HUES64 (cell line): ENCODE measurements around the gene MS4A5.

Experiments
- H3K27ac ChIP-seq: 2 replicates; pipeline ENCODE4 v1.7.0; 2013; ENCODE audit warnings: low read depth, low read length, inconsistent platforms
- H3K27me3 ChIP-seq: 2 replicates; pipeline ENCODE4 v1.6.1; 2013; ENCODE audit warnings: mild to moderate bottlenecking, low read length; ENCODE audit not compliant: insufficient read depth
- H3K36me3 ChIP-seq: 2 replicates; pipeline ENCODE4 v1.6.1; 2013; ENCODE audit warnings: mild to moderate bottlenecking, low read length; ENCODE audit not compliant: insufficient read depth
- H3K4me1 ChIP-seq: 2 replicates; pipeline ENCODE4 v1.6.1; 2013; ENCODE audit warnings: mild to moderate bottlenecking, low read length, moderate library complexity; ENCODE audit not compliant: insufficient read depth
- H3K4me3 ChIP-seq: 2 replicates; pipeline ENCODE4 v1.5.1; 2013; ENCODE audit warnings: mild to moderate bottlenecking, low read length, moderate library complexity
- H3K9ac ChIP-seq: 2 replicates; pipeline ENCODE4 v1.6.1; 2013; ENCODE audit warnings: mild to moderate bottlenecking, low read depth, low read length
- H3K9me3 ChIP-seq: 2 replicates; pipeline ENCODE4 v1.6.1; 2013; ENCODE audit warnings: low read depth, low read length; ENCODE audit not compliant: insufficient read depth
- WGBS: fragments of 150-250, 120-280 bp; methylation state at CpG from one replicate; pipeline ENCODE4 v1.1.7; 2013; ENCODE audit warnings: missing lambda C conversion rate; 5-methylcytosine and 5-hydroxymethylcytosine counted together

The MS4A5 gene

GRCh38 chr11:60482361-60482760, 53.0 kb downstream of the MS4A5 start:
- no peaks in the 10 kb centered on the region for H3K36me3 ChIP-seq
- no peak overlapping the region for H3K4me3 ChIP-seq
- no peaks in the 10 kb centered on the region for H3K4me1 ChIP-seq
- WGBS = 90% methylated on average over 1 of the region's 2 CpGs
- no peaks in the 10 kb centered on the region for H3K9me3 ChIP-seq
- H3K27ac ChIP-seq = no peak overlapping the region
- no peak overlapping the region for H3K9ac ChIP-seq
- no peaks in the 10 kb centered on the region for H3K27me3 ChIP-seq

GRCh38 chr11:60485987-60486386, 56.6 kb downstream of the MS4A5 start:
- Histone ChIP-seq H3K4me3 (no peak overlapping the region), H3K27ac (no peak overlapping the region), H3K27me3 (no peaks in the 10 kb centered on the region), H3K9ac (no peak overlapping the region), H3K4me1 (no peaks in the 10 kb centered on the region), H3K36me3 (no peaks in the 10 kb centered on the region), H3K9me3 (peaks cover 4% of the 10 kb centered on the region)
- 66% methylated on average over 5 of the region's 5 CpGs for WGBS

- over 99% methylated on average over 3 of the region's 4 CpGs for WGBS
- H3K9ac ChIP-seq = no peak within 1 kb of the TSS
Measured at GRCh38 chr11:60492488-60493009, 63.2 kb downstream of the MS4A5 start, which contains the start of gene MS4A12. Gene MS4A12 (plus strand): TSS chr11:60492778. CDS start chr11:60497319, 4,541 bp downstream.

GRCh38 chr11:60493454-60493853, 64.1 kb downstream of the MS4A5 start:
- no peaks in the 10 kb centered on the region for H3K27me3 ChIP-seq
- no peak overlapping the region for H3K27ac ChIP-seq
- peaks cover 7% of the 10 kb centered on the region for H3K4me1 ChIP-seq
- H3K9me3 ChIP-seq = peaks cover 4% of the 10 kb centered on the region
- no peak overlapping the region for H3K4me3 ChIP-seq
- H3K36me3 ChIP-seq = no peaks in the 10 kb centered on the region
- no peak overlapping the region for H3K9ac ChIP-seq
- WGBS = 97% methylated on average over 1 of the region's 2 CpGs

More at GRCh38 chr11:60492488-60493009, 63.2 kb downstream of the MS4A5 start, which contains the start of gene MS4A12:
- Histone ChIP-seq H3K9me3 (peaks cover 4% of the 10 kb centered on the region), H3K27me3 (no peaks in the 10 kb centered on the region), H3K4me1 (no peaks in the 10 kb centered on the region), H3K36me3 (no peaks in the 10 kb centered on the region), H3K4me3 (no peak within 1 kb of the TSS), H3K27ac (no peak within 1 kb of the TSS)
